Sigmoid colon (tissue), 7 donors: ENCODE results near the gene HNRNPK. TPM values are rescaled to one million over a fixed set of nuclear protein-coding genes. Genes with fewer than 3 reads are reported as not detected.
A peak's percentile ranks its signal among the peaks of the same experiment; 100 is the strongest.

Experiments
- DNase-seq: peaks from one replicate; pipeline ENCODE4 v3.0.0-alpha.2; 2019
- H3K27ac ChIP-seq, 4 donors: fragments of 200-600 bp; sonication (generic); one replicate each; pipeline ENCODE4 v1.5.1; 2016 to 2019; ENCODE audit warnings: mild to moderate bottlenecking in 1 of 4
- H3K27me3 ChIP-seq, 3 donors: fragments of 200-600 bp; sonication (generic); one replicate each; pipeline ENCODE4 v1.5.1; 2019; ENCODE audit warnings: mild to moderate bottlenecking in 1 of 3
- H3K36me3 ChIP-seq, 4 donors: fragments of 200-600 bp; sonication (generic); one replicate each; pipeline ENCODE4 v1.5.1; 2016 to 2019
- H3K4me1 ChIP-seq, 4 donors: fragments of 200-600 bp; sonication (generic); one replicate each; pipeline ENCODE4 v1.5.1; 2017 to 2019
- H3K4me3 ChIP-seq, 4 donors: fragments of 200-600 bp; sonication (generic); one replicate each; pipeline ENCODE4 v1.5.1; 2017 to 2019; ENCODE audit warnings: mild to moderate bottlenecking in 2 of 4, moderate library complexity in 1 of 4
- H3K9me3 ChIP-seq, 4 donors: fragments of 200-600 bp in 3 of 4; sonication (generic) in 3 of 4; one replicate each; pipeline versions ENCODE4 v1.5.1 to v1.6.1; 2013 to 2019
- CTCF ChIP-seq, 4 experiments: fragments of 450-650 bp in 3 of 4; fragments of 200-600 bp in 1 of 4; IDR thresholded peaks; one replicate each; pipeline ENCODE4 v1.5.1; 2016 to 2019; ENCODE audit warnings: antibody characterized with exemption in 4 of 4, mild to moderate bottlenecking in 3 of 4, moderate library complexity in 2 of 4
- EP300 ChIP-seq, 4 donors: sonication (generic); formaldehyde crosslinking; IDR thresholded peaks; one replicate each; pipeline ENCODE4 v1.6.1; 2017; ENCODE audit warnings: antibody characterized with exemption in 4 of 4
- POLR2A ChIP-seq, 2 donors: fragments of 450-650 bp; IDR thresholded peaks; one replicate each; pipeline ENCODE4 v1.6.1; 2016; ENCODE audit warnings: antibody characterized with exemption in 2 of 2, mild to moderate bottlenecking in 2 of 2, moderate library complexity in 2 of 2
- POLR2AphosphoS5 ChIP-seq, 4 donors: sonication (generic); formaldehyde crosslinking; IDR thresholded peaks; one replicate each; pipeline ENCODE4 v1.6.1; 2017; ENCODE audit warnings: antibody characterized with exemption in 4 of 4
- WGBS, 2 donors: extraction: QIAGEN DNeasy Blood & Tissue Kit; methylation state at CpG; one replicate each; pipeline ENCODE4 v1.1.7; 2013; 5-methylcytosine and 5-hydroxymethylcytosine counted together
- intact Hi-C: fragments of 100-400 bp; cut with DNase I; formaldehyde crosslinking; loops from one replicate; pipeline ENCODE4 v1.15.1; 2023
- polyA plus RNA-seq, 3 donors: library from polyadenylated mRNA; stranded (reverse); fragments of 200-250 nt; gene quantifications; one replicate each; pipeline ENCODE4 v1.2.3, GENCODE V29; 2013
- total RNA-seq, 4 donors: library from RNA; depleted of rRNA; stranded (reverse); fragments of >200 nt; gene quantifications; one replicate each; pipeline ENCODE4 v1.1.0, GENCODE V29; 2016
- donor health status: healthy with polysubstance abuse.
- donor health status: Bipolar disorder and iron deficiency.
- donor health status: healthy.

The HNRNPK gene
- total and polyA plus RNA-seq, 7 donors, result 237 to 448 (median 364) TPM

DNA sequence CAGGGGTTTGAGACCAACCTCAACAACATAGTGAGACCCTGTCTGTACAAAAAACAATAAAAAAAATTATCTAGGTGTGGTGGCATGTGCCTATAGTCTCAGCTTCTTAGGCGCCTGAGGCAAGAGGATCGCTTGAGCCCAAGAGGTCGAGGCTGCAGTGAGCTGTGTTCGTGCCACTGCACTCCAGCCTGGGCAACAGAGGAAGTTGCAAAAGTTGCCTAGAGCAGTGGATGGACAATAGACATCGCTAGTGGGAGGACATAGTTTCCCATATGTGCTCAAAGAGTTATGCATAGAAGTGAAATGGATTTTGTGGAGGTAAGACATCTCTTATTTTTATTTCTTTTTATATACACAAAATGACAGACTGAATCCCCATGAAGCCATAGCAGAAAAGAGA is 19.0 kb downstream of the HNRNPK start:
- H3K4me1 ChIP-seq, result peaks cover 0 to 15% (median 8%) of the 10 kb centered on the region in 4 donors
- WGBS, 2 donors, result 93 to 97% methylated on average over 5 of the region's 5 CpGs

GRCh38 chr9:83959061-83959460 is 21.0 kb downstream of the HNRNPK start:
- intact Hi-C loops, result no loop called here
- H3K27ac ChIP-seq, result peak overlapping the region in 2 of 4 donors; percentile 17 to 25
- WGBS, 2 donors, result 75 to 81% methylated on average over 4 of the region's 4 CpGs
- no peaks in the 10 kb centered on the region for H3K27me3 ChIP-seq
- peaks cover 0 to 26% (median 18%) of the 10 kb centered on the region in 4 donors for H3K4me1 ChIP-seq
- H3K9me3 ChIP-seq, result no peaks in the 10 kb centered on the region
- TF ChIP-seq CTCF (IDR thresholded peaks at IDR 0.05) (no peak), EP300 (IDR thresholded peaks at IDR 0.05) (no peak), POLR2A (IDR thresholded peaks at IDR 0.05) (no peak), POLR2AphosphoS5 (IDR thresholded peaks at IDR 0.05) (peak in 1 of 4 donors; percentile 26)
- no peak overlapping the region for H3K4me3 ChIP-seq
- H3K36me3 ChIP-seq, result peaks cover 0 to 5% (median 0%) of the 10 kb centered on the region in 4 donors
- no peak for DNase-seq

More for the DNA sequence above, 19.0 kb downstream of the HNRNPK start:
- Histone ChIP-seq H3K9me3 (no peaks in the 10 kb centered on the region), H3K27me3 (no peaks in the 10 kb centered on the region), H3K36me3 (peaks cover 0 to 4% (median 0%) of the 10 kb centered on the region in 4 donors), H3K4me3 (no peak overlapping the region), H3K27ac (no peak overlapping the region)
- DNase-seq, result no peak
- TF ChIP-seq EP300 (IDR thresholded peaks at IDR 0.05), result no peak
- no peak for TF ChIP-seq POLR2A (IDR thresholded peaks at IDR 0.05)
- TF ChIP-seq CTCF (IDR thresholded peaks at IDR 0.05), result no peak
- no peak for TF ChIP-seq POLR2AphosphoS5 (IDR thresholded peaks at IDR 0.05)
- intact Hi-C loops, result no loop called here

DNA sequence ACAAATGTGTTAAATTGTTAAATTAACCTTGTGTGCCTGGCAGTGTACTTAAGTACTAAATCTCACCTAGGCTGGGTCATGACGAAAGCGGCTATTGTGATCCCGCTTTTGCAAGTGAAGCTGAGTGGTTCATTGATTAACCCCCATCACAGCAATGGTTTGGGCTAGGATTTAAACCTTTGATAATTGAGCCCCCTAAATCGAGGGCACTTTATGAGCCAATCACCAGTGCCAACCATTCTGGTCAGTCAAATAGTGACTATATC is 22.8 kb downstream of the HNRNPK start:
- Histone ChIP-seq H3K9me3 (no peaks in the 10 kb centered on the region), H3K27me3 (no peaks in the 10 kb centered on the region), H3K27ac (peak overlapping the region; percentile 79 to 84 (median 82)), H3K4me3 (peak overlapping the region; percentile 63 to 85 (median 76)), H3K36me3 (peaks cover 0 to 23% (median under 1%) of the 10 kb centered on the region in 4 donors), H3K4me1 (peaks cover 0 to 26% (median 18%) of the 10 kb centered on the region in 4 donors)
- no peak for TF ChIP-seq POLR2A (IDR thresholded peaks at IDR 0.05)
- no peak for TF ChIP-seq EP300 (IDR thresholded peaks at IDR 0.05)
- TF ChIP-seq POLR2AphosphoS5 (IDR thresholded peaks at IDR 0.05), result no peak
- no peak for TF ChIP-seq CTCF (IDR thresholded peaks at IDR 0.05)
- 20 to 62% methylated on average over 4 of the region's 4 CpGs for WGBS, 2 donors
- intact Hi-C loops, result loop anchor here (2.0 kb wide), 1 partner anchor 24 kb away; the partner anchor contains the start of genes HNRNPK and RMI1
- no peak for DNase-seq

- Histone ChIP-seq H3K4me3 (peak overlapping the region; percentile 63 to 85 (median 76)), H3K36me3 (peaks cover 0 to 28% (median 4%) of the 10 kb centered on the region in 4 donors), H3K9me3 (no peaks in the 10 kb centered on the region), H3K27me3 (no peaks in the 10 kb centered on the region), H3K27ac (peak overlapping the region; percentile 79 to 84 (median 82)), H3K4me1 (peaks cover 0 to 26% (median 18%) of the 10 kb centered on the region in 4 donors)
- peak; percentile 85 for DNase-seq
- 1 to 3% methylated on average over 57 of the region's 57 CpGs for WGBS, 2 donors
- intact Hi-C loops, result loop anchor here (2.0 kb wide), 1 partner anchor 24 kb away; the partner anchor contains the start of genes HNRNPK and RMI1
- TF ChIP-seq POLR2A (IDR thresholded peaks at IDR 0.05) (no peak), POLR2AphosphoS5 (IDR thresholded peaks at IDR 0.05) (peak in 2 of 4 donors; percentile 52 to 59), EP300 (IDR thresholded peaks at IDR 0.05) (no peak), CTCF (IDR thresholded peaks at IDR 0.05) (no peak)
Observed at GRCh38 chr9:83956436-83957247, 23.4 kb downstream of the HNRNPK start.
